Astrocyte (in vitro differentiated cells and primary cell): ENCODE results near the gene MBD5.

Experiments used
- CTCF ChIP-seq: IDR thresholded peaks from 2 replicates; pipeline ENCODE4 v1.5.1; 2011; ENCODE audit warnings: low read depth, mild to moderate bottlenecking, inconsistent platforms, low read length, moderate library complexity; ENCODE audit not compliant: insufficient read depth
- EZH2 ChIP-seq: IDR thresholded peaks from 2 replicates; pipeline ENCODE4 v1.6.1; 2012; ENCODE audit warnings: mild to moderate bottlenecking, low read length, inconsistent platforms; ENCODE audit not compliant: insufficient read depth

GRCh38 chr2:148503516-148503915 lies 482.6 kb downstream of the MBD5 start:
- TF ChIP-seq CTCF, result no peak
- TF ChIP-seq EZH2, result no peak
